ENCODE data around the gene CD4.
A peak's percentile ranks its signal among the peaks of the same experiment; 100 is the strongest.

CD4 gene

DNA sequence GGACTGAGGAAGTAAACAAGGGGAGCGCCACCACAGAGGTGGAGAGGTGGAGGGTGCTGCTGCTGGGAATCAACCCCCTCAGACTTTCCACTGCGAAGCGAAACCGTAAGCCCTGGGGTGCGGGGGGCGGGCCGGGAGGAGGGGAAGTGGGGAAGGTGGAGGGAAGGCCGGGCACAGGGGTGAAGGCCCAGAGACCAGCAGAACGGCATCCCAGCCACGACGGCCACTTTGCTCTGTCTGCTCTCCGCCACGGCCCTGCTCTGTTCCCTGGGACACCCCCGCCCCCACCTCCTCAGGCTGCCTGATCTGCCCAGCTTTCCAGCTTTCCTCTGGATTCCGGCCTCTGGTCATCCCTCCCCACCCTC lies 17.0 kb upstream of the CD4 start, which contains the start of gene LAG3:
Gene LAG3 (plus strand): TSS at position 190 of the 365 bp plus-strand sequence. CDS start 333 bp downstream, outside the sequence.
- Histone ChIP-seq H3K27ac (ENCODE audit: low read length) (no peak within 1 kb of the TSS), H3K27me3 (ENCODE audit: low read depth, low read length) (no peaks in the 10 kb centered on the region), H3K36me3 (ENCODE audit: control insufficient read depth in 1 of 2, insufficient read depth in 2 of 2, low read length in 2 of 2) (peaks cover 4 to 19% of the 10 kb centered on the region in 2 donors), H3K4me3 (ENCODE audit: low read depth in 1 of 2, low read length in 2 of 2) (peak within 1 kb of the TSS; percentile 26 to 55), H3K9me3 (ENCODE audit: control insufficient read depth in 1 of 2, low read length in 2 of 2) (no peaks in the 10 kb centered on the region), H3K4me1 (ENCODE audit: control insufficient read depth in 1 of 2, insufficient read depth in 2 of 2, low read length in 2 of 2) (peaks cover 8 to 43% of the 10 kb centered on the region in 2 donors)

DNA sequence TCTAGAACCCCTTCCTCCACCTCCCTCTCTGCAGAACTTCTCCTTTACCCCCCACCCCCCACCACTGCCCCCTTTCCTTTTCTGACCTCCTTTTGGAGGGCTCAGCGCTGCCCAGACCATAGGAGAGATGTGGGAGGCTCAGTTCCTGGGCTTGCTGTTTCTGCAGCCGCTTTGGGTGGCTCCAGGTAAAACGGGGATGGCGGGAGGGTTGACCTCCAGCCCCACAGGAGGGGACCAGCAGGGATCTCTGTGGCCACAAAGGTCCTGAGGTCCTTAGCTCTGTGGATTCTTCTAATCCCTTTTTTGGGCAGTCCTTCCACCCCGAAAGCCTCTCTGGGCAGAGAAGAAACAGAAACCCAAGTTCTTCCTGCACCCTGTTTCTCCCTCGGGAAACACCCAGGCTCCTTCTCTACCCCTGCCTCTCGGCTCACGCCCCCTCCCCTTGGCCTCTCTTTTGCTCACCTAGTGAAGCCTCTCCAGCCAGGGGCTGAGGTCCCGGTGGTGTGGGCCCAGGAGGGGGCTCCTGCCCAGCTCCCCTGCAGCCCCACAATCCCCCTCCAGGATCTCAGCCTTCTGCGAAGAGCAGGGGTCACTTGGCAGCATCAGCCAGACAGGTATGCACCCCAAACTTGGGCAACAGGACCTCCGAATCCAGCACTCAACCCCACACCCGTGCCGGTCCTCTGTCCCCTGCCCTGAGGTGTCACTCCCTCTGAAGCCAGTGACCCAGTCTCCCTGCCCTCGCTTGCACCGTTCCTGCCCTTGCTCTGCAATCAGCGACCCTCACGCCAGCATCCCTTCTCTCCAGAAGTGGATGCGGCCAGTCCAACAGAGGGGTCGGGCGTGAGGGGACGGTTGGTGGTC lies 16.4 kb upstream of the CD4 start:
- Histone ChIP-seq H3K9me3 (ENCODE audit: control insufficient read depth in 1 of 2, low read length in 2 of 2) (no peaks in the 10 kb centered on the region), H3K27me3 (ENCODE audit: low read depth, low read length) (no peaks in the 10 kb centered on the region), H3K36me3 (ENCODE audit: control insufficient read depth in 1 of 2, insufficient read depth in 2 of 2, low read length in 2 of 2) (peaks cover 4 to 19% of the 10 kb centered on the region in 2 donors), H3K27ac (ENCODE audit: low read length) (no peak overlapping the region), H3K4me3 (ENCODE audit: low read depth in 1 of 2, low read length in 2 of 2) (peak overlapping the region; percentile 26 to 55), H3K4me1 (ENCODE audit: control insufficient read depth in 1 of 2, insufficient read depth in 2 of 2, low read length in 2 of 2) (peaks cover 9 to 49% of the 10 kb centered on the region in 2 donors)

DNA sequence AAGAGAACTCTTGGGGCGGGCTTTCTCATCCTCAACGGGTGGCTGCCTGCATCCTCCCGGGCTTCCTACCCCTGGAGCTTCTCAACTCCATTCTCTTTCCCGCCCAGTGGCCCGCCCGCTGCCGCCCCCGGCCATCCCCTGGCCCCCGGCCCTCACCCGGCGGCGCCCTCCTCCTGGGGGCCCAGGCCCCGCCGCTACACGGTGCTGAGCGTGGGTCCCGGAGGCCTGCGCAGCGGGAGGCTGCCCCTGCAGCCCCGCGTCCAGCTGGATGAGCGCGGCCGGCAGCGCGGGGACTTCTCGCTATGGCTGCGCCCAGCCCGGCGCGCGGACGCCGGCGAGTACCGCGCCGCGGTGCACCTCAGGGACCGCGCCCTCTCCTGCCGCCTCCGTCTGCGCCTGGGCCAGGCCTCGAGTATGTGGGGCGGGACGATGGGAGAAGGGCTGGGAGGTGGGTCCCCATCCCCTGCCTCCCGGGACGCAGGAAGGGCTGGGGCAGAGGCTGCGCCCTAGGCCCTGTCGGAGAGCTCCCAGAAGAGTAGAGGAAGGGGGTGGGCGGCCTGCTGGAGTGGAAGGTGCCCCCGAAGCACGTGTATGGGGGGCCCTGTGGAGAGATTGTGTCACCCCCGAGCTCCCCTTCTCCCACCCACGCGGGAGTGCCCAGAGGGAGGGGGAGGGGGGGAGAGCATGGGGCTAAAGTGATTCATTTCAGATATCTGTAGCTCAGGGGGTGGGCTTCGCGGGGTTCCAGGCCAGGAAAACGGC lies 15.6 kb upstream of the CD4 start:
- no peaks in the 10 kb centered on the region for H3K9me3 ChIP-seq (ENCODE audit: control insufficient read depth in 1 of 2, low read length in 2 of 2)
- H3K4me3 ChIP-seq (ENCODE audit: low read depth in 1 of 2, low read length in 2 of 2) = peak overlapping the region in 1 of 2 donors; percentile 55
- peaks cover 4 to 19% of the 10 kb centered on the region in 2 donors for H3K36me3 ChIP-seq (ENCODE audit: control insufficient read depth in 1 of 2, insufficient read depth in 2 of 2, low read length in 2 of 2)
- H3K27ac ChIP-seq (ENCODE audit: low read length) = no peak overlapping the region
- no peaks in the 10 kb centered on the region for H3K27me3 ChIP-seq (ENCODE audit: low read depth, low read length)
- peaks cover 11 to 49% of the 10 kb centered on the region in 2 donors for H3K4me1 ChIP-seq (ENCODE audit: control insufficient read depth in 1 of 2, insufficient read depth in 2 of 2, low read length in 2 of 2)

DNA sequence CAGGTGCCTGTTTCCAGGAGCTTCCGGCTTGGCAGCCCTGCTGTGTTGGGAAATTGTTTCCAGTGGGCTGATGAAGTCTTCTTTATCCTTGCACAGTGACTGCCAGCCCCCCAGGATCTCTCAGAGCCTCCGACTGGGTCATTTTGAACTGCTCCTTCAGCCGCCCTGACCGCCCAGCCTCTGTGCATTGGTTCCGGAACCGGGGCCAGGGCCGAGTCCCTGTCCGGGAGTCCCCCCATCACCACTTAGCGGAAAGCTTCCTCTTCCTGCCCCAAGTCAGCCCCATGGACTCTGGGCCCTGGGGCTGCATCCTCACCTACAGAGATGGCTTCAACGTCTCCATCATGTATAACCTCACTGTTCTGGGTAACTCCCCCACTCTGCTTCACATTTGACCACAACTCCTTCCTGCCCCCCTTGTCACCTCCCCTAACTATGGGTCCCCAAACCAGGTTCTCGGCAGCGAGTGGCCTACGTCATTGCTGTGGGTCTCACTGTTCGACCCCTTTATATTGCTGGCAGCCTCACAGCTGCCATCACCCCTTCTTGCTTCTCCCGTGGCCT lies 14.7 kb upstream of the CD4 start:
- H3K9me3 ChIP-seq (ENCODE audit: control insufficient read depth in 1 of 2, low read length in 2 of 2) = no peaks in the 10 kb centered on the region
- H3K27me3 ChIP-seq (ENCODE audit: low read depth, low read length) = no peaks in the 10 kb centered on the region
- H3K4me3 ChIP-seq (ENCODE audit: low read depth in 1 of 2, low read length in 2 of 2) = no peak overlapping the region
- peaks cover 4 to 18% of the 10 kb centered on the region in 2 donors for H3K36me3 ChIP-seq (ENCODE audit: control insufficient read depth in 1 of 2, insufficient read depth in 2 of 2, low read length in 2 of 2)
- H3K4me1 ChIP-seq (ENCODE audit: control insufficient read depth in 1 of 2, insufficient read depth in 2 of 2, low read length in 2 of 2) = peaks cover 11 to 48% of the 10 kb centered on the region in 2 donors
- peak overlapping the region; percentile 16 for H3K27ac ChIP-seq (ENCODE audit: low read length)

DNA sequence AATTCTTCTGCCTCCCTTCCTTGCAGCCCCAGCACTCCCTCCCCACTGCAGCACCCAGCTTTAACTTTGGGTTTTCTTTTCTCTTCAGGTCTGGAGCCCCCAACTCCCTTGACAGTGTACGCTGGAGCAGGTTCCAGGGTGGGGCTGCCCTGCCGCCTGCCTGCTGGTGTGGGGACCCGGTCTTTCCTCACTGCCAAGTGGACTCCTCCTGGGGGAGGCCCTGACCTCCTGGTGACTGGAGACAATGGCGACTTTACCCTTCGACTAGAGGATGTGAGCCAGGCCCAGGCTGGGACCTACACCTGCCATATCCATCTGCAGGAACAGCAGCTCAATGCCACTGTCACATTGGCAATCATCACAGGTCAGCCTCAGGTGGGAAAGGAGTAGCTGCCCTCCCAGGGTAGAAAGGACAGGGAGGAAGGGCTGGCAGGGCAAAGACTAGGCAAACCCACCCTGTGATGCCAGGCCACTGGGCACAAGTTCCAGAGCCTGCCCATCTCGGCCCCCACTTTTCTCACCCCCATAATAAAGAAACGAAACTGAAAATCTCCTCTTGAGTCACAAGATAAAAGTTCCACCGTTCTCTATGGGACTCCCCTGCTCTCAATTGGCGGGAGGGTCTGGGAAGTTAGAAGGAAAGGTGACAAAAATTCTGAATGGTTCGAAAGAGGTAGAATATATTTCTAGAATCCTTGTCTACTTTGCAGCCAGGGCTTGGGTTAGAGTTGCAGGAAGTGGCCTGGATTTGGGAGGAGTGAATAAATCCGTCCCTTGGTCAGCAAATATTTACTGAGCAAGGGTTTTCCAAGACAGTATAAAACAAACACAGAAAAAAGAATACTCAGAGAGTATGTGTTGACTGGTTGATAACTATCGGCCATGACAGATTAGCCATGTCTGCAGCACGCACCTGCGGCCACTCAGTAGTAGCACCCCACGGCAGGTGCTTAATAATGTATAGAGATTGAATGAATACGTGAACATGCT lies 13.8 kb upstream of the CD4 start:
- Histone ChIP-seq H3K9me3 (ENCODE audit: control insufficient read depth in 1 of 2, low read length in 2 of 2) (no peaks in the 10 kb centered on the region), H3K27ac (ENCODE audit: low read length) (peak overlapping the region; percentile 16), H3K4me3 (ENCODE audit: low read depth in 1 of 2, low read length in 2 of 2) (no peak overlapping the region), H3K27me3 (ENCODE audit: low read depth, low read length) (no peaks in the 10 kb centered on the region), H3K4me1 (ENCODE audit: control insufficient read depth in 1 of 2, insufficient read depth in 2 of 2, low read length in 2 of 2) (peaks cover 11 to 39% of the 10 kb centered on the region in 2 donors), H3K36me3 (ENCODE audit: control insufficient read depth in 1 of 2, insufficient read depth in 2 of 2, low read length in 2 of 2) (peaks cover 4 to 9% of the 10 kb centered on the region in 2 donors)

DNA sequence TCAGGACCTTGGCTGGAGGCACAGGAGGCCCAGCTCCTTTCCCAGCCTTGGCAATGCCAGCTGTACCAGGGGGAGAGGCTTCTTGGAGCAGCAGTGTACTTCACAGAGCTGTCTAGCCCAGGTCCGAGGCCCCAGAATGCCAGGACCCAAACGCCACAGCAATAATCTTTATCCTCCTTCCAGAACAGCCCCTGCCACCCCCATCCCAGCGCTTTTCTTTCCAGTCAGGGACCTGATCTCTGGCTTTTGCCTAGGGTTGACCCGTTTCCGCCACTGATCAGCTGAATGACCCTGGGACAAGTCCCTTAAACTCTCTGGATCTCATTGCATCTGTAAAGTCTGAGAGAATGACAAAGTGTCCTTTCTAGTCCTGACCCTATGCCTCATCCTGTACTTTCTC lies 11.9 kb upstream of the CD4 start:
- Histone ChIP-seq H3K27me3 (ENCODE audit: low read depth, low read length) (no peaks in the 10 kb centered on the region), H3K4me3 (ENCODE audit: low read depth in 1 of 2, low read length in 2 of 2) (no peak overlapping the region), H3K36me3 (ENCODE audit: control insufficient read depth in 1 of 2, insufficient read depth in 2 of 2, low read length in 2 of 2) (no peaks in the 10 kb centered on the region), H3K27ac (ENCODE audit: low read length) (no peak overlapping the region), H3K9me3 (ENCODE audit: control insufficient read depth in 1 of 2, low read length in 2 of 2) (no peaks in the 10 kb centered on the region), H3K4me1 (ENCODE audit: control insufficient read depth in 1 of 2, insufficient read depth in 2 of 2, low read length in 2 of 2) (peaks cover 3 to 23% of the 10 kb centered on the region in 2 donors)

DNA sequence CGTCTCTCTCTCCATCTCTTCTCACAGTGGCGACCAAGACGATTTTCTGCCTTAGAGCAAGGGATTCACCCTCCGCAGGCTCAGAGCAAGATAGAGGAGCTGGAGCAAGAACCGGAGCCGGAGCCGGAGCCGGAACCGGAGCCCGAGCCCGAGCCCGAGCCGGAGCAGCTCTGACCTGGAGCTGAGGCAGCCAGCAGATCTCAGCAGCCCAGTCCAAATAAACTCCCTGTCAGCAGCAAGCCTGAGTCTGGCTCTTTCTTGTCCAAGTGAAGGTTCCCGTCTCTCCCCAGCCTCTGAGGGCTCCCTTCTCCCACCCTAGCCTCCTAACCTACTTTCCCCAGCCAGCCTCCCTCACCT lies 11.1 kb upstream of the CD4 start:
- Histone ChIP-seq H3K36me3 (ENCODE audit: control insufficient read depth in 1 of 2, insufficient read depth in 2 of 2, low read length in 2 of 2) (no peaks in the 10 kb centered on the region), H3K27me3 (ENCODE audit: low read depth, low read length) (no peaks in the 10 kb centered on the region), H3K4me1 (ENCODE audit: control insufficient read depth in 1 of 2, insufficient read depth in 2 of 2, low read length in 2 of 2) (peaks cover 3 to 23% of the 10 kb centered on the region in 2 donors), H3K27ac (ENCODE audit: low read length) (peak overlapping the region; percentile 45), H3K9me3 (ENCODE audit: control insufficient read depth in 1 of 2, low read length in 2 of 2) (no peaks in the 10 kb centered on the region), H3K4me3 (ENCODE audit: low read depth in 1 of 2, low read length in 2 of 2) (peak overlapping the region; percentile 55 to 68)

DNA sequence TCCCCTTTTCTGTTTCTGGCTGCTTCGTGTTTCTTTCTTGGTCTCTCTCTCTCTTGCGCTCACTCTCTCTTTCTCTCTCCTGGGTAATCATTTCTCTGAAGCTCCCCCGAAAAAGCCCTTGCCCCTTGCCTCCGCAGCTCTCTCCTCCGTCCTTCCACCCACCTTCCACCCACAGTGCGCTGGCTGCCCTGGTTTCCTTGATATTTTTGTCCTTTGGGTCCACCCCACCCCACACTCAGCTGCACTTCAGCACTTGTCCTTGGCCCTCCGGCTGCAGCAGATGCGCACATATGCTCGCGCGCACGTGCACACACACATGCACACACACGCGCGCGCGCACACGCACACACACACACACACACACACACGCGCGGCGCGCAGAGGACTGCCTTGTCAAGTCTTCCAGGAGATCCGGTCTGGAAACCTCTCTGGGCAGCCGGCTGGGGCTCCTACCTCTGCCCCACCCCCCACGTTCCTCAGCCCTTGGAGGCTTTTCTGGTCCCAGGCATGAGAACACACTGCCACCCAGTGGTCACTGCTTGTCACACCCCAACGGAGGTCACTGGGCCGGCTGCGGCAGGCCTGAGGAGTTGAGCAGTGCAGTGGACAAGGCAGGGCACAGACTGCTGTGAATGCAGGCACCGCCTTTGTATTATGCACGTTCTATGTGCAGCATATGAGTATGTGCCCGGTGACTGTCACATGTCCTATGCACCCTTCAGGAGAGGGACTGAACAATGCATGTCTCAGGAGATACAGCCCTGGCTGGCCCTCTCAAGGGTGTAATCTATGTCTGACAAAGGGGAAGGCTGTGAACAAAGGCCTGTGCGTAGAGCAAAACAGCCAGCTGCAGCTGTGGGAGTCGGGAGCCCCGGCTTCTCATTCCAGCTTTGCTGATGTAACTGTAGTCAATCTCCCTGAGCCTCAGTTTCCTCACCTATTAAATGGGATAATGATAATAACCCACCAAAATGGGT lies 10.5 kb upstream of the CD4 start:
- Histone ChIP-seq H3K27me3 (ENCODE audit: low read depth, low read length) (no peaks in the 10 kb centered on the region), H3K36me3 (ENCODE audit: control insufficient read depth in 1 of 2, insufficient read depth in 2 of 2, low read length in 2 of 2) (no peaks in the 10 kb centered on the region), H3K27ac (ENCODE audit: low read length) (peak overlapping the region; percentile 45), H3K4me3 (ENCODE audit: low read depth in 1 of 2, low read length in 2 of 2) (peak overlapping the region; percentile 55 to 68), H3K4me1 (ENCODE audit: control insufficient read depth in 1 of 2, insufficient read depth in 2 of 2, low read length in 2 of 2) (peaks cover 3 to 23% of the 10 kb centered on the region in 2 donors), H3K9me3 (ENCODE audit: control insufficient read depth in 1 of 2, low read length in 2 of 2) (no peaks in the 10 kb centered on the region)

DNA sequence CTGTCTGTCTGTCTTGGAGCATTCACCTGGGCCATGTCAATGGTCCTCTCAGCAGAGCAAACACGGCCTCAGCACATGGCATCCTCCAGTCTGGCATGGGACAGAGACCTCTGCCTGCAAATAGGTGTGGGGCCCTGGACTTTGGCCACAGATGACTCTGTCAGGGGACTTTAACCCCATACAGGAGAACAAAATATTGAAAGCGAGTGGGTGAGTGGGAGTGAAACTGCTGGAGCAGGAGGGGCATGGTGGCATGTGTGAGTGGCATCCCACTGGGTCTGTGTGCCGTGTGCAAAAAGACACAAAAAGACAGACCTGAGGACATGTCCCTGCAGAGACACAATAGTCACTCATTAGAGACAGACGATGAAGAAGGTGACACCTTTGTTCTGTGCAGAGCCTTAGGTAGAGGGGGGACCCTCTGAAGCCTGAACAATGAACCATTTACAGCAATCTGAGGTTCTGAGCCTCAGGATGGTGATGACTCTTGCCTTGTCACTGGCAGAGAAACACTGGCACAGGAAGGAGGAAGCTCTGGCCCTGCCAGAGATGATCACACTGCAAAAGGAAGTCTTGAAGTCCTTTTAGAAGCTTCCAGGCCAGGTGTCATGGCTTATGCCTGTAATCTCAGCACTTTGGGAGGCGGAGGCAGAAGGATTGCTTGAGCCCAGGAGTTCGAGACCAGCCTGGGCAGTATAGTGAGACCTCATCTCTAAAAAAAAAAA lies 9.5 kb upstream of the CD4 start:
- H3K9me3 ChIP-seq (ENCODE audit: control insufficient read depth in 1 of 2, low read length in 2 of 2) = no peaks in the 10 kb centered on the region
- no peak overlapping the region for H3K4me3 ChIP-seq (ENCODE audit: low read depth in 1 of 2, low read length in 2 of 2)
- H3K27me3 ChIP-seq (ENCODE audit: low read depth, low read length) = no peaks in the 10 kb centered on the region
- peaks cover 3 to 23% of the 10 kb centered on the region in 2 donors for H3K4me1 ChIP-seq (ENCODE audit: control insufficient read depth in 1 of 2, insufficient read depth in 2 of 2, low read length in 2 of 2)
- H3K36me3 ChIP-seq (ENCODE audit: control insufficient read depth in 1 of 2, insufficient read depth in 2 of 2, low read length in 2 of 2) = no peaks in the 10 kb centered on the region
- no peak overlapping the region for H3K27ac ChIP-seq (ENCODE audit: low read length)

All from muscle layer of duodenum (tissue), 2 donors.